C4-2B (cell line): ENCODE results near the gene FREY1.

ENCODE experiments used
- H3K27ac ChIP-seq: fragments of 450-650 bp; 2 replicates; pipeline ENCODE4 v1.5.1; 2017
- ZFX ChIP-seq: fragments of 450-650 bp; IDR thresholded peaks from 2 replicates; pipeline ENCODE4 v1.6.1; 2017
- TF ChIP-seq, protein P1 (sequence below): fragments of 450-650 bp; conservative IDR thresholded peaks from 2 replicates; pipeline ENCODE4 v1.5.1; 2017; ENCODE audit warnings: mild to moderate bottlenecking

The FREY1 gene

DNA sequence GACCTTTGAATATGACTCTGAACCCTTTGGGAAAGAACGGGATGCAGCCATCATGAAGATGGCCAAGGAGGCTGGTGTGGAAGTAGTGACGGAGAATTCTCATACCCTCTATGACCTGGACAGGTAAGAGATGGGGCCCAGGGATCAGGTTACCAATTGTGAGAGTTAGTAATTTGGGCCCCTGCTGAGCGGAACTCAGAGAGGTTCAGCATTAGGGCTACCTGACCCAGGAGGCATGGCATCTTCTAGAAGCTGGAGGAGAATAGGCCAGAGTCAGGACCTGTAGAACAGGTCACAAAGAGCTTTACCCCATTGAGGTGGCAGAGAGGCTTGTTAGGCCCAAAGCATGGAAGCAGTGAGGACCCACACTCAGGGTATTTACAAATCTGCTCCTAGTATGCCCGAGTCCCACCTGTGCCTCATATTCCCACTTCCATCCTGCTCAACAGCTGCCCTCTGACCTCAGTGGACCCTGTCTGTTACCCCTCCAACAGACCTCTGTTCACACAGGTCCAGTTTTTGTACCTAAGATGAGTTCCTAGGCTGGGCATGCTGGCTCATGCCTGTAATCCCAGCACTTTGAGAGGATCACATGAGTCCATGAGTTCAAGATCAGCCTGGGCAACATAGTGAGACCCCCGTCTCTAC is 48.2 kb downstream of the FREY1 start:
- TF ChIP-seq, protein P1, sequence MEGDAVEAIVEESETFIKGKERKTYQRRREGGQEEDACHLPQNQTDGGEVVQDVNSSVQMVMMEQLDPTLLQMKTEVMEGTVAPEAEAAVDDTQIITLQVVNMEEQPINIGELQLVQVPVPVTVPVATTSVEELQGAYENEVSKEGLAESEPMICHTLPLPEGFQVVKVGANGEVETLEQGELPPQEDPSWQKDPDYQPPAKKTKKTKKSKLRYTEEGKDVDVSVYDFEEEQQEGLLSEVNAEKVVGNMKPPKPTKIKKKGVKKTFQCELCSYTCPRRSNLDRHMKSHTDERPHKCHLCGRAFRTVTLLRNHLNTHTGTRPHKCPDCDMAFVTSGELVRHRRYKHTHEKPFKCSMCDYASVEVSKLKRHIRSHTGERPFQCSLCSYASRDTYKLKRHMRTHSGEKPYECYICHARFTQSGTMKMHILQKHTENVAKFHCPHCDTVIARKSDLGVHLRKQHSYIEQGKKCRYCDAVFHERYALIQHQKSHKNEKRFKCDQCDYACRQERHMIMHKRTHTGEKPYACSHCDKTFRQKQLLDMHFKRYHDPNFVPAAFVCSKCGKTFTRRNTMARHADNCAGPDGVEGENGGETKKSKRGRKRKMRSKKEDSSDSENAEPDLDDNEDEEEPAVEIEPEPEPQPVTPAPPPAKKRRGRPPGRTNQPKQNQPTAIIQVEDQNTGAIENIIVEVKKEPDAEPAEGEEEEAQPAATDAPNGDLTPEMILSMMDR: no peak
- no peak for TF ChIP-seq ZFX
- H3K27ac ChIP-seq: no peak overlapping the region

- no peak overlapping the region for H3K27ac ChIP-seq
- TF ChIP-seq ZFX: no peak
- TF ChIP-seq, protein P1: no peak
These were observed 49.1 kb downstream of the FREY1 start for GRCh38 chr11:45857961-45858474.
